Activated CD4-positive, alpha-beta T cell treated with anti-CD3 and anti-CD28 coated beads, Interleukin-2, amount 50 U/mL, for 24 hours (primary cell): ENCODE measurements around the gene ITGAD.
"Not testable (repeated sequence)": the region's sequence is repeated elsewhere in the genome, so short reads cannot be mapped to it uniquely, and the experiment has no call there.

Source experiments
- DNase-seq, 2 donors: peaks; one replicate each; pipeline ENCODE4 v3.0.0-alpha.2; 2020; ENCODE audit warnings: low read depth in 1 of 2, low spot score in 1 of 2

ITGAD gene

DNA sequence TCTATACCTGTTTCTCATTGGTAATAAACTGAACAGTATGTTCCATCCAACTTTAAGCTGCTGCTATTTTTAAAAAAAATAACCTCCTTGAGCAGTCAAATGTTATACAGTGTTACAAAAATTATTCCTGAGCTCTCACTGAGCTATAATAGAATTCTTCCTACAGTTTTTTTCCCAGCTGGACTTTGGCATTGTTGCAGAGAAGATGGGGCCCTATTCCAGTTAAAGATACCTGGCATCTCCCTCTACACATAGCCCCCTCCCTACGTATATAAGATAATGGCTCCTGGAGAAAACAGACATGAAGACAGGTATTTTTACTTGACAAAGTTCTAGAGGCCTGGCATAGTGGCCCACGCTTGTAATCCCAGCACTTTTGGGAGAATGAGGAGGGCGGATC, 36.7 kb downstream of the ITGAD start:
- DNase-seq: no peak

DNA sequence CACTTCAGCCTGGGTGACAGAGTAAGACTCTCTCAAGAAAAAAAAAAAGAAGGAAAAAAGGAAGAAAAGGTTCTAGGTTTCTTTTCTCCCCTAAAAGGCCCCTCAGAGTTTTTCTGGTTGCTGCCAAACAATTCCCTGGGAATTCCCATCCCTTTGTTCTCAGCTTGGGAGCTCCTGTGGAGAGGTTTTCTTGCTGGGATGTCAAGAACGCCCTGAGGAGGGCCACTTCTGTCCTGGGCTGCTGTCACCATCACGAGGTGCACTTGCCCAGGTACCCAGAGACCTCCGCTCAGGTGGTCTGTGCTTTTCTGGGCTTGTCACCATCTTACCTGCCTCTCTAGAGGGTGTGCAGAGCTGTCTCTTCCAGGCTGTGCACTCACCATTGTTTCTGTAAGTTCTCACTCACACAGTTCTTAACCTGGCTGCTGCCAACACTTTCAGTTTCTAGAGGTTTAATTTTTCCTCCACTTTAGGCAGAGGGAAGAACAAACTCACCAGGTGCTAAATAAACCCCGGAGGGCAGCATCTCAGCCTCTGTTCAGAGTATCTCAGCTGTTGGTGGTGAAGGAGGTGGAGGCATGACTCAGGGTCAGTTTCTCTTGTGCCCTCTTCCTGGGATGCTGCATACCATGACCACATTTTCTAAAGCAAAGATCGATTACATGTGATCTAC, 37.4 kb downstream of the ITGAD start:
- DNase-seq: no peak

DNA sequence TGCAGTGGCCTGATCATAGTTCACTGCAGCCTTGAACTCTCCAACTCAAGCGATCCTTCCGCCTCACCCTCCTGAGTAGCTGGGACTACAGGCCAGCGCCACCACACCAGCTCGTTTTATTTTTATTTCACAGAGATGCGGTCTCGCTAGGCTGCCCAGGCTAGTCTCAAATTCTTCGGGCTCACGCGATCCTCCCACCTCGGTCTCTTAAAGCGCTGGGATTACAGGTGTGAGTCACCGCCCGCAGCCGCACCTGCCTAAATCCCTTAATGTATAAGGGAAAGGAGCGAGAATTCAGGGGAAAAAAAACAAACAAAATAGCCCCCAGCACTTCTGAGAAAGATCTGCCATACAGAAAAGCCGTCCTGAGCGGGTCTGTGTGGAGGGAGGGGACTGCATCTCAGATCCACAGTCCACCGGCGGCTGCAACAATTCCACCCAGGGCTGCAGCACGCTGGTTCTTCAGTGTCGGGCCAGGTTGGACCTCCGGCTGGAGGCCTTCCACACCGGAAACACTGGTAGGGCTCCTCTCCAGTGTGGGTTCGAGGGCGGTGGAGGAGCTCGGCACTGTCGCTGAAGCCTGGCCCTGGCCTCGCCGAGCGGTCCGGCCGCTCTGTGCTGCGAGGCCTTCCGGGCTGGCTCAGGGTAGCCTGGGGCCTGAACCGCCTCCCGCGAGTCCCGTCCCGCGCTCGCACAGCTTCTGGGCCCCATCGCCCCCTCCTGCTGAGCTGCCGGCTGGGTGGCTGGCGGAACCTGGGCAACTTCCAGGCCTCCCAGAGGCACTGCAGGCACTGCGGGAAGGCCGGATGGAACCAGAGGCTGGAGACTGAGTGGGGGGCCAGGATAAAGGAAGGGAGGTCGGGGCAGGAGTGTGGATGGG, 42.4 kb downstream of the ITGAD start:
- no peak for DNase-seq

DNA sequence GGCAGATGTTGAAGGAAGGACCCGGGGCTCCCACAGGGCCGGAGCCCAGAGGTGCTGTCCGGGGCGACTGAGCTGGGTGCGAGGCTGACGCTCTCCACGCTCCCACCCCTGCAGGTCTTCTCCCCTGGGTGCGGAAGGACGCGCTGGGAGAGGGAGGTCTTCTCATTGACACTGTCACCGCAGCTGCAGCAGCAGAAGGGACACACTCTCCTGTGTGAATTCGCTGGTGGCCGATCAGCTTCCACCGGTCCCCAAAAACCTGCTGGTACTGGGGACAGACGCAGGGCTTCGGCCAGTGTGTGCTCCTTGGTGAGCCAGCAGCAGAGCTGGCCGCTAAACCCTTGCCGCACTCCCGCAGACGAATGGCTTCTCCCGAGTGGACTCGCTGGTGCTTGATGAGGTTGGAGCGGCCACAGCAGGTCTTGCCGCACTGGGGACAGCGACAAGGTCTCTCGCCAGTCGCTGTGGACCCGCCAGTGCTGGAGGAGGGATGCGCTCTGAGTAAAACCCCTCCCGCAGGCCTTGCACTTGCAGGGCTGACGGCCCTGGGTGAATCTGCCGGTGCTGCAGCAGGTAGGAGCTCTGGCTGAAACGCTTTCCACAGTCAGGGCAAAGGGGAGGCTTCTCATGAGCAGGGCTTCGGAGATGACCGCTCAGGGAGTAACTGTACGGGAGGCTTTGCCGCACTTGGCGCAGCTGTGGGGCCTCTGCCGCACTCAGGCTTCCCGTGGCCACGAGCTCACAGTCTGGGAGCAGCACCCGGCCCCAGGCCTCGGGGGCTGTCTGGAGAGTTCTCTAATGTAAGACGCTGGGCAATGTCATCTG, 43.3 kb downstream of the ITGAD start:
- no peak for DNase-seq

DNA sequence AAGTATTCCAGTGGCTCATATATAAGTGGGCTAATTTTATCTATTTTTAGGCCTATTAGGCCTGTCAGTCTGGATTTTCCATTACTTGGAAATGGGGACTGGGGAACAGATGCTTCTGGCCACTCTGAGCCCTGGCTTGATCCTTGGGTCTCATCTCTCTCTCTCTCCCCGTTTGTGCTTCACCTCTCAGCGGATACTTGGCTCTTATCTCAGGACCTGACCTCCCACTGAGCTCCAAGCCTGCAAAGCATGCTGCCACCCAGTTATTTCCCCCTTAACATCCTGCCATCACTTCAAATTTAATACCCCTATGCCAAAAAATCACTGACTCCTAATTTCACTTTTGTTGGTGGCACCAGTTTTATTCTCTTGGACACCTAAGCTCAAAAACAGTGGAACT, 45.3 kb downstream of the ITGAD start:
- no peak for DNase-seq

DNA sequence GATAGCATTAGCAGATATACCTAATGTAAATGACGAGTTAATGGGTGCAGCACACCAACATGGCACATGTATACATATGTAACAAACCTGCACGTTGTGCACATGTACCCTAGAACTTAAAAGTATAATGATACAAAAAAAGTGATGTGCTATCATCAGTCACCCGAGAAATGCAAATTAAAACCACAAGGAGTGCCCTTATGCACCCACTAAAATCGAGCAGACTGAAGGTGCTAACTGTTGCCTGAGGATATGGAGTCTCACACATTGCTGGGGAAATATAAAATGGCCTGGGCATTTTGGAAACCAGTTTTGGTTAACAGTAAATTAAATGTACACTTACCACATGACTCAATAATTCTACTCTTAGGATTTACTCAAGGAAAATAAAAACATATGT, 45.9 kb downstream of the ITGAD start:
- DNase-seq: not testable (repeated sequence)

DNA sequence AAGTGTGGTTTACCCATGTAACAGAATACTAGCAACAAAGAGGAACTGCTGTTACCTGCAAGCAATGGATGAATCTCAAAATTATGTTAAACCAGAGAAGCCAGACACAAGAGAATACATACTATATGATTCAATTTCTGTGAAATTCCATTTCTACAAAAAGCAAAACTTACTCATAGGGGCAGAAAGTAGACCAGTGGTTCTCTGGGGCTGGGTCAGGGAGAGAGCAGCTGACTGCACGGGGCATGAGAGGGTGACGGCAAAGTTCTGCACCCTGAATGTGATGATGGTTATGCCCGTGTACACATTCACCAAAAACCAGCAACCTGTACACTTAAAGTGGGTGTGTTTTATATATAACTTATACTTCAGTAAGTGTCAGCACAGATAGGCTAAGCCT, 46.4 kb downstream of the ITGAD start:
- no peak for DNase-seq

DNA sequence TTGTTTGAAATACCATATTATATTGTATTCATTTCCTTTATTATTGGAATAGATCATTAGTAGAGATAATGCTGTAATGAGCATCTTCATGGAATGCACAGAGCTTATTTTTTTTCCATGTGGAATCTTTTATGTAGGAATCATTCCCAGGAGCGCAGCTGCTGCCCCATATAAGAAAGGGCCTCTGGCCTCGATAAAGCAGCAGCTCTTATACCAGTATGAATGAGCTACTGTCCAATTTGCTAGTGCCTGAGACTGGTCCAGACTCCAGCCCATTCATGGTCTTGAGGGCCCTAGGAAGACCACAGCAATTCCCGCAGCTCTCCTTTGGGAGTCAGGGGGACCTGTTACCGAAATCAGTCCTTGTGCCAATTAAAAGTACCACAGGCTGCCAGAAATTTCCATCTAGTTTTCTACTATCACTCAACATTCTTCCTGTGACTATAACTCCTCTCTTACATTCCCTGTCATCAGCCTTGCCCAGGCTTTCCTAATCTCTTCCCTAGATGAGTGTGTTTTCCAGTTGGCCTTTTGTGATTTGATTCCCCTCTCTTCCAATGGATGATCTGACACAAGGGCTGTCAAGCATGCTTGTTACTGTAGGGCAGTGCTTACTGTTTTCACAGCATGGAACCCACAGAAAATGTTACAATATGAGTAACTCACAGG, 47.5 kb downstream of the ITGAD start:
- no peak for DNase-seq

DNA sequence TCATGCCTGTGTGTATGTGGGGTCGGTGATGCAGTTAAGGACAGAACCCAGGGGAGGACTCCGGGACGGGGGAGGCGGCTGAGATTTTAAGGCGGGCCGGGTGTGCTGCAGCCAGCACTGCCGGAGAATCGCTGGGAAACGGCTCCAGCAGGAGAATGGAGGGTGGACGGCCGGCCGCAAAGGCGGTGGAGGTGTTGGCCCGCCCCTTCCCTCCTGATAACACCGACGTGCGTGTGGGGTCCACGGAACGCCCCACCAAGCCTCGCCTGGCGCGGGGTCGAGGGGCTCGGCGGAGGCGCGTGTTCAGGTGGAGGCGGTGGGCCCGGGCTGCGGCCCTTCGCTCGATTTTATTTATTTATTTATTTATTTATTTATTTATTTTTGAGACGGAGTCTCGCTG, 48.8 kb downstream of the ITGAD start:
- no peak for DNase-seq

DNA sequence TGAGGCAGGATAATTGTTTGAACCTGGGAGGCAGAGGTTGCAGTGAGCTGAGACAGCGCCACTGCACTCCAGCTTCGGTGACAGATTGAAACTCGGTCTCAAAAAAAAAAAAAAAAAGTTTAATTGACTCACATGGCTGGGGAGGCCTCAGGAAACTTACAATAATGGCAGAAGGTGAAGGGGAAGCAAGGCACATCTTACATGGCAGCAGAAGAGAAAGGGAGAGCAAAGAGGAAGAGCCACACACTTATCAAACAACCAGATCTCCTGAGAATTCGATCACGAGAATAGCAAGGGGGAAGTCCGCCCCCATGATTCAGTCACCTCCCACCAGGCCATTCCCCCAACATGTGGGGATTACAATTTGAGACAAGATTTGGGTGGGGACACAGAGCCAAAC, 52.8 kb downstream of the ITGAD start:
- not testable (repeated sequence) for DNase-seq

DNA sequence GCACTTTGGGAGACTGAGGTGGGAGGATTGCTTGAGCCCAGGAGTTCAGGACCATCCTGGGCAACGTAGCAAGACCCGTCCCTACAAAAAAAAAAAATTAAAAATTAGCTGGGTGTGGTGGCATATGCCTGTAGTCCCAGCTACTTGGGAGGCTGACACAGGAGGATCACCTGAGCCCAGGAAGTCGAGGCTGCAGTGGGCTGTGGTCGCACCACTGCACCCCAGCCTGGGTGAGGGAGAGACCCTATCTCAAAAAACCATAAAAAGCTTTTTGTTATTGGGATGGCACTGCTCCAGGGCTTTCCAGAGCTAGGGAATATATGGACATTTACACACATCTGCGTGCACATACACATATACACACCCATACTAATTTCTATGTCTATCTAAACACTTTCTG, 58.1 kb downstream of the ITGAD start:
- no peak for DNase-seq

DNA sequence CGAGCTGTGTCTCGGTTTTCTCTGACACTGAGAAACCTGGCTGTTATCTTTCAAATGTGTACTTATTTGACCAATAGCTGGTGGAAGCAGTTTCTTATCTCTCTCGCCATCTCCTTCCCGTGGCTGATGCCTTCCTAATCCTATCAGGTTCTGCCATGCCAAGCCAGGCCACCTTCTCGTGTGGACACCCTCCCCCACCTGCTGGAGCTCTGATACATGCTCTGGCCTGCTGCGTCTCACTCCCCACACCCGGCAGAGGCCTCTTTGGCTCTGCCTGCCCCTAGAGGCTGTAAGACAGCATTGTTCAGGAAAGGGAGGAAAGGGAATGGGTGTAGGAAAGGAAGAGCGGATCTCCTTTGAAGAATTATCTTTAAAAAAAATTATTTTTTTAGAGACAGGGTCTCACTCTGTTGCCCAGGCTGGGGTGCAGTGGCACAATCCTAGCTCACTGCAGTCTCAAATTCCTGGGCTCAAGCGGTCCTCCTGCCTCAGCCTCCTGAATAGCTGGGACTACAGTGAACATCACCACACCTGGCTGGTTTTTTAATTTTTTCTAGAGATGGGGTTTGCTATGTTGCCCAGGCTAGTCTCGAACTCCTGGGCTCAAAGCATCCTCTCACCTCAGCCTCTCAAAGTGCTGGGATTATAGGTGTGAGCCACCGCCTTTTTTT, 58.7 kb downstream of the ITGAD start:
- DNase-seq: no peak

DNA sequence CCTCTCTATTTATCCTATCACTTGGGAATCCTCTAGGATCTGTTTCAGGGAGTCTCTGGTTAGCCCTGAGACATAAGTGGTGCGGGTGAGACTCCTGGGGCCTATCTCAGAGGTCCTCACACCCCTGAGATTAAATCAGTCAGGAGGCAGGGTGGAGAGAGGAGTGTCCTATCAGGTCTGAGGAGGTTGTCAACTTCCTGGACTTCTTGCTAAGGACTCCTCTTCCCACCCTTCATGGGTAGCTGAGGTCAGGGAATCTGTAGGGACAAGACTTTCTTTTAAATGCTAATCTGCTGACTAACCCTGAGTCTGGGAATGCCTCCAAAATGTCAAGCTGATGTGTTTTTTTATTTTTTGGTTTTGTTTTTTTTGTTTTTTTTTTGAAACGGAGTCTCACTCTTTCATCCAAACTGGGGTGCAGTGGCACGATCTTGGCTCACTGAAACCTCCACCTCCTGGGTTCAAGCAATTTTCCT, 59.5 kb downstream of the ITGAD start:
- no peak for DNase-seq

DNA sequence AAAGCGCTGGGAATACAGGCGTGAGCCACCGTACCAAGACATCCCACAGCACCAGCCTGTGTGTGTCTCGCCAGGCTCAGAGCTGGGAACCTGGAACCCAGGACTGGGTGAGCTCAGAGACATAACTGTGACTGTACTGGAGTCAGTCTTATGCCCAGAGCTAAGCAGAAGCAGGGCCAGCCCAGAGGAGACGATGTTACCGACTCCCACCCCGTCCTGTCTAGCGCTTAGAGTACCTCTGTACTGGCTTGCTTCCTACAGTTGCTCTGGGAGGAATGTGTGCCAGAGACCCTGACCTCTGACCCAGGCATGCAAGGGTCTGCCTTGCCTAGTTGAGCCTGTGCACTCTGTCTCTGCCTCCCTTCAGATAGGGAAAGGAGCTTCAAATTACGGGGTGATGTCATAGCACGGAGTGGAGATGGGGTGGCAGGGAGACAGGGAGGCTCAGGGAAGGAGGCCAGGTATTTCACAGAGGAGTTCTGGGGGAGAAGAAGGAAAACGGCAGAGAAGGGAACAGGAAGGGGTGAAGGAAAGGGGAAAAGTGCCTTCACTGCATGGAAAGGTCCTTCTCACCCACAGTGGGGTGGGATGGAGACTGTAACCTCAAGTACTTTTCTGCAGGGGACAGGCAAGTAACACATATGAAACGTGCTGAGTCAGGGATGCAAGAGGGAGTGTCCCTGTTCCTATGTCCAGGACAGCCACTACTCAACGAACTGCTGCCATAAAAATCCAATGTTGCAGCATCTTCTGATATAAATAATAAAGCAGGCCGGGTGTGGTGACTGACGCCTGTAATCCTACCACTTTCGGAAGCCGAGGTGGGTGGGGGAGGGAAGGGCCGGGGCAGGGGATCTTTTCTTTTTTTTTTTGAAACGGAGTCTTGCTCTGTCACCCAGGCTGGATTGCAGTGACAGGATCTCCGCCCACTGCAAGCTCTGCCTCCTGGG, 60.4 kb downstream of the ITGAD start:
- DNase-seq: no peak

DNA sequence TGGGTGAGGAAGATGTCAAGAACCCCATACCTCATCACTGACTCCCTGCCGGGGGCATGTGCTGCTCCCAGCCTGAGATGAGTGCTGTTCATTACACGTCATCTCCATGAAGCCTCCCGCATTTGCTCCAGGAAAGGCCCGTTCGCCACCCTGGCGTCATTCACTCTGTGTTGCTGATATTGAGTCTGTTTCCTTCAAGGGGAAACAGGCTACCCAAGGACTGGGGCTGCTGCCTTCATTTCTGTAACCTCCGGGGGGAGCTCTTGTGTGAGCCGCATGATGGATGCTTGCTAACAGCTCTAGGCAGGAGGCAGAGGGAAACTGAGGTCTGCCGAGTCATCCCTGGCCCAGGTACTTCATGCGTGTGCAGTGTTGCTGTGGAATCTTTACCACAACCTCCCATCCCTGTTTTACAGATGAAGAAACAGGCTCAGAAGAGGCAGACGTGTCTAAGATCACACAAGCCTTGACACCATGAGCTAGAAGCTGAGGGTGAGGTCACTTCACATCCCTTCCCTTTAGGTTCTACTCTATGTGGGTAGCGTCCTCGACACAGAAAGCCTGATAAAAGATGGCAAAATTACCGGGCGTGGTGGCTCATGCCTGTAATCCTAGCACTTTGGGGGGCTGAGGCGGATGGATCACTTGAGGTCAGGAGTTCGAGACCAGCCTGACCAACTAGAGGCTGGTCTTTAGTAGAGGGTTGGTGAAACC, 62.6 kb downstream of the ITGAD start:
- DNase-seq: no peak

DNA sequence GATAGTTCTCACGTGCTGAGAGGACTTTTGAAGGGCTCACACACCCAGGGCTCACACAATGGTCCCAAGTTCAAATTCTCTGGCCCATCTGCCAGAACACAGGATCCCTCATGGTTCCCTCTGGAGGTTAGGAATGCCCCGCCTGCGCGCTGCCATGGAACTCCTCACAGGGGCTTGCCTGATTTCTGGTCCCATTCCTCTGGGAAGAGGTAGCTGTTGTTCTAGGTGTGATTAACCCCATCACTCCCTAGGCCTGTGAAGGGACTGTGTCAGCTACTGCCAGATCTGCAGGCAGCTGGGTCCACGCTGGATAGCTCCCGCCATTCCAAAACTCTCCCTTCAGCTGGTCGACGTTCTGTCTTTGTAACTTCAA, 63.8 kb downstream of the ITGAD start:
- no peak for DNase-seq

DNA sequence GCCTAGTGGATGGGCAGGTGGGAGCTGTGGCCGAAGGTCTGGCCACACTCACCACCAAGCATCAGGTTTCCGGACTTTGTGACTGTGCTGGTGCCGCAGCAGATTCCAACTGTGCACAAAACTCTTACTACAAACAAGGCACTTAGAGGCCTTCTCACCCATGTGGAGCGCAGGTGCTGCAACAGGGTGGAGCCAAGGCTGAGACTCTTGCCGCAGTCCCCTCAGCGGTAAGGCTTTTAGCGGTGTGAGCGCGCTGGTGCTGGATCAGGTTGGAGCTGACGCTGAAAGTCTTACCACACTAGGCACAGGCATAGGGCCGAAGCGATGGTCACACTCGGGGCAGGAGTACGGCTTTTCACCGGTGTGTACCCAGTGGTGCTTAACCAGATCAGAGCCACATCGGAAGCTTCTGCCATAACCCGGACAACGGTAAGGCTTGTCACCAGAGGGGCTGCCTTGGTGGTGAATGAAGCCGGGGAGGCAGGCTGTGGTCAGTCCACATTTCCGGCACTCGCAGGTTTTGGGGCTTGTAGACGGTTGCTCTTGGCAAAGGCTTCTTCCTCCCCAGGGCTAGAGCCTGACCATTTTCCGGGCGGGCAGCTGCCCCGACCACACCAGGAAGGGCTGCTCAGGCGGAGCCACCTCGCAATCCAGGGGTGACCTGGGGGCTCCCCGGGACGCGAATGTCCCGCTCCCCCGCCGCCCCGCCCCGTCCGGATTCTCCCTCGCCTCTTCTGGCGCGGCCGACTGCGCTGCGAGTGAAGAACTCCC, 65.1 kb downstream of the ITGAD start:
- DNase-seq: peak in 1 of 2 donors; percentile 28
